Activated naive CD4-positive, alpha-beta T cell treated with anti-CD3 and anti-CD28 coated beads for 36 hours (primary cell): ENCODE results near the gene RRBP1. TPM values are rescaled to one million over a fixed set of nuclear protein-coding genes. Genes with fewer than 3 reads are reported as not detected.

Source experiments
- CTCF ChIA-PET: fragments of 350-600 bp; sonication (Branson Sonifier 250); formaldehyde crosslinking; loops from one replicate; lab custom pipeline; 2021; ENCODE audit warnings: antibody characterized with exemption; lab: Charles Lee
- DNase-seq: peaks from one replicate; pipeline ENCODE4 v3.0.0-alpha.2; 2020
- H3K27ac Mint-ChIP-seq: one replicate; pipeline ENCODE4 v1.8.0; 2021; ENCODE audit warnings: mild to moderate bottlenecking, mixed read lengths
- H3K27me3 Mint-ChIP-seq: one replicate; pipeline ENCODE4 v1.8.0; 2021; ENCODE audit warnings: low read depth, mixed read lengths
- H3K36me3 Mint-ChIP-seq: one replicate; pipeline ENCODE4 v1.8.0; 2021; ENCODE audit warnings: low read depth, mixed read lengths
- H3K4me1 Mint-ChIP-seq: one replicate; pipeline ENCODE4 v1.8.0; 2021; ENCODE audit warnings: low read depth, mixed read lengths
- H3K4me3 Mint-ChIP-seq: one replicate; pipeline ENCODE4 v1.8.0; 2021; ENCODE audit warnings: mild to moderate bottlenecking, moderate library complexity, mixed read lengths
- H3K9me3 Mint-ChIP-seq: one replicate; pipeline ENCODE4 v1.8.0; 2021; ENCODE audit warnings: mixed read lengths
- intact Hi-C: fragments of 100-400 bp; cut with micrococcal nuclease; formaldehyde crosslinking; loops from one replicate; pipeline ENCODE4 v1.15.1; 2023
- total RNA-seq, 2 experiments: library from RNA; stranded (reverse); gene quantifications; one replicate each; pipeline ENCODE4 v1.2.3, GENCODE V29; 2021

The RRBP1 gene
- total RNA-seq, 2 experiments from 2014 or later: 19.6 to 20.0 TPM

- CTCF ChIA-PET: no interaction called here
- H3K27me3 Mint-ChIP-seq: no peaks in the 10 kb centered on the region
- H3K36me3 Mint-ChIP-seq: peaks cover 2% of the 10 kb centered on the region
These were observed 56.6 kb downstream of the RRBP1 start for GRCh38 chr20:17625246-17626051.

GRCh38 chr20:17624551-17625245 lies 57.3 kb downstream of the RRBP1 start:
- peaks cover 6% of the 10 kb centered on the region for H3K36me3 Mint-ChIP-seq
- H3K27ac Mint-ChIP-seq: no peak overlapping the region
- intact Hi-C loops: no loop called here
- no peaks in the 10 kb centered on the region for H3K4me1 Mint-ChIP-seq
- no peaks in the 10 kb centered on the region for H3K9me3 Mint-ChIP-seq
- no peaks in the 10 kb centered on the region for H3K27me3 Mint-ChIP-seq
- no peak overlapping the region for H3K4me3 Mint-ChIP-seq
- DNase-seq: no peak
- CTCF ChIA-PET: no interaction called here

More at GRCh38 chr20:17625246-17626051, 56.6 kb downstream of the RRBP1 start:
- no peak for DNase-seq
- intact Hi-C loops: no loop called here
- Mint-ChIP-seq H3K4me1 (no peaks in the 10 kb centered on the region), H3K27ac (no peak overlapping the region), H3K4me3 (no peak overlapping the region), H3K9me3 (no peaks in the 10 kb centered on the region)

DNA sequence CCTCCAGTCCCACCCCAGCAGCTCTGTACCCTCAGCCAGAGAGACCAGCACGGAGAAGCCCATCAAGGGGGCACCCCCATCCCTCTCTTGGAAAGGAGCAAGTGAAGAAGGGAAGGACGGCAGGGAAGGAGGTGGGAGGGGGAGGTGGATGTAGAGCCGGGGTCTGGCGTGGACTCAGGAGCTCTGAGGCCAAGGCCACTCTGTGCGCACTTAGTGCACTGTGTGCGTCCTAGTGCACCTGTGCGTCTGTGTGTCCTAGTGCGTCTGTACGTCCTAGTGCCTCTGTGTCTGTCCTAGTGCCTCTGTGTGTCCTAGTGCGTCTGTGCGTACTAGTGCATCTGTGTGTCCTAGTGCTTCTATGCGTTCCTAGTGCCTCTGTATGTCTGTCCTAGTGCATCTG lies 58.0 kb downstream of the RRBP1 start:
- H3K9me3 Mint-ChIP-seq: no peaks in the 10 kb centered on the region
- H3K4me3 Mint-ChIP-seq: no peak overlapping the region
- no peaks in the 10 kb centered on the region for H3K4me1 Mint-ChIP-seq
- no peak for DNase-seq
- CTCF ChIA-PET: no interaction called here
- no peak overlapping the region for H3K27ac Mint-ChIP-seq
- intact Hi-C loops: no loop called here
- H3K27me3 Mint-ChIP-seq: no peaks in the 10 kb centered on the region
- H3K36me3 Mint-ChIP-seq: peaks cover 7% of the 10 kb centered on the region

DNA sequence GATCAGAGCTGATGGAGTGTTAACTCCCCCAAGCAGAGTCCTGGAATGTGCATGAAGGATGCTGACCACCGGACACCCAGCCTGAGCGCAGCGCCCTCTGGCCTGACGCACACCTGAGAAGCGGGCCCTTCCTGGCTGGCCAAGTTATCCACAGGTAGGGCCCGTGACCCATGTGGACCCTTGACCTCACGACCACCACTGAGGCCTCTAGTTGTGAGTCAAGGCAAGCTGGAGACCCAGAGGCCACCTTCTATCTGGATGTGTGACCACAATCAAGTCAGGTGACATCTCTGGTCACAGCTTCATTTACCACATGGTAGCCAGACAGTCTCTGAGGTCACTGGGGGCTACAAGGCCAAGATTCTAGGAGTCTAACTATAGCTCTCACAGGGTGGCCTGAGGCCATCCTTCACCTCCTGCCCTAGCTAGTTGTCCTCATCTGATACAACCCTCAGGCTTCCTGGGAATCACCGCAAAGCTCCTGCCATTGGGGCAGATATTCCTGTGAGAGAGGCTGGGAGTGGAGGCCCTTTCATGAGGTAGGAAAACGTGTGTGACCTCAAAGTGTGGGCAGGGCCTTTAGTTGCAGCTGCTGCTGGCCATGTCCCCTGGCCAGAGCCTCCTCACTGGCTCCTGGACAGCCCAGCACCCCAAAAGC lies 59.1 kb downstream of the RRBP1 start:
- H3K27ac Mint-ChIP-seq: no peak overlapping the region
- CTCF ChIA-PET: interaction anchor here (0.5 kb wide), 1 partner anchor 124 kb away, joined by 3 read pairs; no protein-coding TSS in a partner anchor
- H3K9me3 Mint-ChIP-seq: no peaks in the 10 kb centered on the region
- intact Hi-C loops: no loop called here
- H3K27me3 Mint-ChIP-seq: no peaks in the 10 kb centered on the region
- no peaks in the 10 kb centered on the region for H3K4me1 Mint-ChIP-seq
- DNase-seq: no peak
- no peak overlapping the region for H3K4me3 Mint-ChIP-seq
- peaks cover 5% of the 10 kb centered on the region for H3K36me3 Mint-ChIP-seq

DNA sequence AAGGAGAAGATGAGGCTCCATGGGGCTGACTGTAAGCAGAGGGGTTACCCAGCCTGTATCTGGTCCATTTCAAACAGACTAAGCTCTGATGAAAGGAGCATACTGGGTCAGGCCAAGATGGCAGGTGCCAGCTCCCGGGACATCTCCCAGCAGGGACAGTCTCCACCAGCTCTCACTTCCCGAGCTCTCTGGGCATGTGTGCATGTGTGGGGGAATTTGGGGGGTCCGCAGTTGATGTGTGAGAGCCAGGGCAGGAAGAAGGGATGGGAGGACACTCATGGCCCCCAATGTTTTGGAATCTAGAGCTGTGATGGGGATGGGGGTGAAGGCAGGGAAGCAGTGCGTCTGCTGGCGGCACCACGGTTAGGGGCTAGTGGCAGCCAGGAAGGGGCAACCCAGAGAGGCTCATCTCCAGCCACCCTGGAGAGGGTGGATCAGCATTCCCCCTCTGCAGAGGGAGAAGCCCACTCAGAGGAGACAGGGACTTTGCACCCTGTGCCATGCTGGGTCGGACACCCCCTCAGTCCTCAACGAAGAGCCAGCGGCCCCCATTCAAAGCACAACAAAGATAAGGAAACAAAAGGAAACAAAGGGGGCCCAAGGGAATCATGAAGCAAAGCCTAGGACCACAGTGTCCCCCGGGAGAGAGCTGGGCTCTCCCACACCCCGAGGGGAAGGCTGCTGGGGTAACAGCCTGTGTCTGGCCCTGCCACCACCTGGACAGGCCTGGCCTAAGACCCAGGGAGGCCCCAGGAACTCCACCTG lies 59.8 kb downstream of the RRBP1 start:
- H3K9me3 Mint-ChIP-seq: no peaks in the 10 kb centered on the region
- peaks cover 5% of the 10 kb centered on the region for H3K36me3 Mint-ChIP-seq
- DNase-seq: no peak
- intact Hi-C loops: no loop called here
- H3K27ac Mint-ChIP-seq: no peak overlapping the region
- no peaks in the 10 kb centered on the region for H3K27me3 Mint-ChIP-seq
- CTCF ChIA-PET: no interaction called here
- H3K4me3 Mint-ChIP-seq: no peak overlapping the region
- H3K4me1 Mint-ChIP-seq: no peaks in the 10 kb centered on the region

DNA sequence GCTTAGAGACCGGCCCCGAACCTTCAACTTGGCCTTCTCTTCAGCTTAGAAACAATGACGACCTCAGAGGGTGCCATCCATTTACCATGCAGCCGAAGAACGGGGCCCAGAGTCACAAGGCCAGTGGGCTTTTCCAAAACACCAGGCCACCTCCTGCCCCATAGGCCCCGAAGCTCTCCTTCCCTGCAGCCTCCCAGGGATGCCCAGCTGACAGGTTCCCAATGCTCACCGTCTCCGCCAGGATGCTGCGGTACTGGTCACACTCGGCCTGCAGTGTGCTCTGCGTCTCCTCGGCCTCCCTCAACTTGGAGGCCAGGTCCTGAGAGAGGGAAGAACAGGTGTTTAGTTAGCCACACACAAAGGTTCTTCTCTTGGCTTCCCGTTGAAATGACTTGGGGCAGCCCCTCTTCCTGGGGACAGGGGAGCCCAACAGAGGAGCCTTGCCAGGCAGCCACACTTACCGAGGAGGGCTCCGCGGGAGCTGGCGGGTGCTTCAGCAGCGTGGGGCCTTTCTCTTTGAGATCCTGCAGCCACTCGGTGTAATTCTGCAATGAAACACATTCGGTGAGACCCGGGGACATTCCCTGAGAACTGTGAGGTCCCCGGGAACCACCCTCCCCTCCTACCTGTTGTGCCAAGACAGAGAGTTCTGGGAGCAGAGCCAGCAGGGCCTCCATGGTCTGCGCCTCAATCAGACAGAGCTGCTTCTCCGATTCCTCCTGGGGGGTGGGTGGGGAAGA lies 60.6 kb downstream of the RRBP1 start:
- Mint-ChIP-seq H3K4me3 (no peak overlapping the region), H3K36me3 (peaks cover 5% of the 10 kb centered on the region), H3K27ac (no peak overlapping the region), H3K27me3 (no peaks in the 10 kb centered on the region), H3K9me3 (no peaks in the 10 kb centered on the region), H3K4me1 (no peaks in the 10 kb centered on the region)
- intact Hi-C loops: no loop called here
- CTCF ChIA-PET: no interaction called here
- no peak for DNase-seq

- CTCF ChIA-PET: interaction anchor here (0.6 kb wide), 2 partner anchors 235 to 363 kb away, joined by 3 to 4 read pairs; no protein-coding TSS in a partner anchor
These were observed 61.4 kb downstream of the RRBP1 start for GRCh38 chr20:17620371-17621228.

DNA sequence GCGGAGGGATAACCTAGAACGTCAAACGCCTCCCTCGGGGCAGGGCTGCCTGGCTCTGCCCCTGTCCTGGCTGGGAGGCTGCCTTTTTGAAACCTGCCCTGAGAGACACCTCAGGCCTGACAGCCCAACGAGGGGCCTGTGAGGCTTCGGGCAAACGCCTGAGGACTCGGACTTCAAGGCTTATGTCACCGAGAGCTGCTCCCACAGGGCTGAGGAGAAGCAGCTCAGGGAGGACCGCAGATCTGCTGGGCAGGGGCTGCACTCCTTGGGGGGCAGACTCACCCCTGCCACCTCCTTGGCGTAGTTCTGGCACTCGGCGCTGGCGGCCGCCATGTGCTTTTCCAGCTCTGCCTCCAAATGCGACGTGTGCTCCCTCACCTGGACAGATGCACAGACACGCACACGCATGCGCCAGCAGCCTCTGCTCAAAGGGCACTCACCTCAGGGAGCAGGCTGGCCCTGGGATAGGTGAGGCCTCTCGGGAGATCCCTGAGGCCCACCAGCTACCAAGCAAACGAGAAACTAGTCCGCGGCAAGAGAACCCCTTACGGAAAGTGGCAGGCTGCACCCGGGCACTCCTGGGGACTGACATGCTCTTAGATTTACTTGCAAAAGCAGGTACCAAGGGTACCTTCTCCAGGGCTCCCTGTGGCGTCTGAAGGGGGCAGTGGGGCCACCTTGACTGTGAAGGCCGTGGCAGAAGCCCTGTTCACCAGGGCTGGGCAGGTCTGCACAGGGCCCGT lies 62.5 kb downstream of the RRBP1 start:
- no peaks in the 10 kb centered on the region for H3K4me1 Mint-ChIP-seq
- no peak for DNase-seq
- no peaks in the 10 kb centered on the region for H3K9me3 Mint-ChIP-seq
- H3K4me3 Mint-ChIP-seq: no peak overlapping the region
- peaks cover 5% of the 10 kb centered on the region for H3K36me3 Mint-ChIP-seq
- H3K27me3 Mint-ChIP-seq: no peaks in the 10 kb centered on the region
- no peak overlapping the region for H3K27ac Mint-ChIP-seq
- CTCF ChIA-PET: interaction anchor here (0.6 kb wide), 1 partner anchor 236 kb away, joined by 4 read pairs; no protein-coding TSS in a partner anchor
- intact Hi-C loops: no loop called here

More at GRCh38 chr20:17620371-17621228, 61.4 kb downstream of the RRBP1 start:
- H3K4me1 Mint-ChIP-seq: no peaks in the 10 kb centered on the region
- no peak for DNase-seq
- H3K27me3 Mint-ChIP-seq: no peaks in the 10 kb centered on the region
- intact Hi-C loops: no loop called here
- no peaks in the 10 kb centered on the region for H3K9me3 Mint-ChIP-seq
- peaks cover 5% of the 10 kb centered on the region for H3K36me3 Mint-ChIP-seq
- H3K4me3 Mint-ChIP-seq: no peak overlapping the region
- no peak overlapping the region for H3K27ac Mint-ChIP-seq

- peaks cover 7% of the 10 kb centered on the region for H3K36me3 Mint-ChIP-seq
- intact Hi-C loops: no loop called here
- CTCF ChIA-PET: interaction anchor here (0.6 to 3.2 kb wide), 11 partner anchors 23 to 276 kb away, joined by 3 to 19 read pairs (median 3); partner anchors contain the start of gene BFSP1
- no peaks in the 10 kb centered on the region for H3K9me3 Mint-ChIP-seq
- no peak for DNase-seq
- no peak overlapping the region for H3K27ac Mint-ChIP-seq
- H3K27me3 Mint-ChIP-seq: no peaks in the 10 kb centered on the region
- H3K4me1 Mint-ChIP-seq: no peaks in the 10 kb centered on the region
- no peak overlapping the region for H3K4me3 Mint-ChIP-seq
These were observed 63.4 kb downstream of the RRBP1 start for GRCh38 chr20:17618673-17619013.

DNA sequence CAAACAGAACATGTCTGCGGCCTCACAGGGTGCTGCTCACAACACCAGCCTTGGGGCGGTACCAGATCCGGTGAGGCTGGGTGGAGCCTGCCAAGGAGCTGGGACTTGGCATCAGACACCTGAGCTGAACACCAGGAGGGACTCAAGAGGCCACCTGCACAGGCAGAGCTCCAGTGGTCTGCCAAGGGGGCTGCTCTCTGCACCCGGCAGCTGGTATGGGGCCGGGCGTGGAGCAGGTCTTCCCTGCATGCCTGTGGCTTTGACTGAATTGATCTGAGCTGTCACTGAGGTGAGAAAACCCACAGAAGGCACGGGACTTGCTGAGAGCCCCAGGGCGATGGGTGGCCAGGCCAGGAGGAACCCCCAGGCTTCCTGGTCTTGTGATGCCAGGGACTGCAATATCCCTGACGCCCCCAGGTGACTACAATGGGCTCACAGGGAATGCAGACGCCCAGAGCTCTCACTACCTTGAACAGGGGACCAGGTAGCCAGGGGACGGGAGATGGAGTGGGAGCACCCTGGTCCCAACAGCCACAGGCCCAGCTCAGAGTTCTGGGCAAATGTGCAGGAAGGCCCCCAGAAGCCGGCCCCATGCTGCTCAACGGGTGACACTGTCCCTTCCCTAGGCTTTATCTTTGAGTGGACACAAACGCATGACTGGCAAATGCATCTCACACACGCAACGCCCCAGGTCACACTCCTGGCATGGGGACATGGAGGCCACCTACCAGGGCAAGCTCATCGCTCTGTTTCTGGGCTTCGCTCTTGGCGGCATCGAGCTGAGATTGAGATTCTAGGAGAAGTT lies 64.0 kb downstream of the RRBP1 start:
- intact Hi-C loops: loop anchor here (1.0 kb wide), 2 partner anchors 81 to 113 kb away; no protein-coding TSS in a partner anchor
- no peak for DNase-seq
- Mint-ChIP-seq H3K4me1 (no peaks in the 10 kb centered on the region), H3K36me3 (peaks cover 7% of the 10 kb centered on the region), H3K9me3 (no peaks in the 10 kb centered on the region), H3K27ac (no peak overlapping the region), H3K4me3 (no peak overlapping the region), H3K27me3 (no peaks in the 10 kb centered on the region)
- CTCF ChIA-PET: interaction anchor here (0.5 to 3.2 kb wide), 14 partner anchors 23 to 1154 kb away, joined by 3 to 19 read pairs (median 3); partner anchors contain the start of gene BFSP1
